Testis (tissue), 3 donors: ENCODE measurements around the gene TBC1D5. TPM values are rescaled to one million over a fixed set of nuclear protein-coding genes. Genes with fewer than 3 reads are reported as not detected.

ENCODE experiments used
- DNase-seq: peaks from one replicate; pipeline ENCODE4 v3.0.0-alpha.2; 2019
- H3K27ac ChIP-seq, 2 donors: fragments of 200-600 bp; sonication (generic); one replicate each; pipeline ENCODE4 v1.5.1; 2019
- H3K27me3 ChIP-seq: fragments of 200-600 bp; sonication (generic); one replicate; pipeline ENCODE4 v1.5.1; 2019
- H3K36me3 ChIP-seq: fragments of 200-600 bp; sonication (generic); one replicate; pipeline ENCODE4 v1.5.1; 2017; ENCODE audit warnings: low read depth; ENCODE audit errors: missing control alignments
- H3K4me1 ChIP-seq: fragments of 200-600 bp; sonication (generic); one replicate; pipeline ENCODE4 v1.5.1; 2019
- H3K4me3 ChIP-seq, 2 donors: fragments of 200-600 bp; sonication (generic); one replicate each; pipeline ENCODE4 v1.5.1; 2017 to 2019
- H3K9me3 ChIP-seq: fragments of 200-600 bp; sonication (generic); one replicate; pipeline ENCODE4 v1.5.1; 2017
- POLR2A ChIP-seq: fragments of 450-650 bp; IDR thresholded peaks from one replicate; pipeline ENCODE4 v1.6.1; 2017; ENCODE audit warnings: antibody characterized with exemption, mild to moderate bottlenecking, moderate library complexity
- WGBS, 2 donors: methylation state at CpG; one replicate each; pipeline ENCODE4 v1.1.5; 2018; 5-methylcytosine and 5-hydroxymethylcytosine counted together
- intact Hi-C: fragments of 100-400 bp; cut with DNase I; formaldehyde crosslinking; loops from one replicate; pipeline ENCODE4 v1.15.1; 2023; ENCODE audit warnings: low total_unique reads
- polyA plus RNA-seq: library from polyadenylated mRNA; stranded (reverse); fragments of 350-450 nt; fragmentation: Illumina TruSeq; extraction: RNeasy Lipid Tissue Mini Kit (QIAGEN cat#74804); gene quantifications from one replicate; pipeline ENCODE4 v1.2.3, GENCODE V29; 2014; ENCODE audit warnings: low read depth, low replicate concordance; ENCODE audit not compliant: insufficient read depth
- total RNA-seq, 2 donors: library from RNA; depleted of rRNA; stranded (reverse); fragments of >200 nt; gene quantifications; one replicate each; pipeline ENCODE4 v1.2.3, GENCODE V29; 2016
- TF ChIP-seq, protein P1 (sequence below), 3 experiments: fragments of 450-650 bp in 2 of 3; fragments of 200-600 bp in 1 of 3; sonication (generic) in 1 of 3; IDR thresholded peaks; one replicate each; pipeline ENCODE4 v1.5.1; 2016 to 2019; ENCODE audit warnings: antibody characterized with exemption in 3 of 3, mild to moderate bottlenecking in 2 of 3, moderate library complexity in 1 of 3

Gene TBC1D5
- total and polyA plus RNA-seq, 3 donors from 2014 or later: 47.8 to 98.1 (median 95.4) TPM

DNA sequence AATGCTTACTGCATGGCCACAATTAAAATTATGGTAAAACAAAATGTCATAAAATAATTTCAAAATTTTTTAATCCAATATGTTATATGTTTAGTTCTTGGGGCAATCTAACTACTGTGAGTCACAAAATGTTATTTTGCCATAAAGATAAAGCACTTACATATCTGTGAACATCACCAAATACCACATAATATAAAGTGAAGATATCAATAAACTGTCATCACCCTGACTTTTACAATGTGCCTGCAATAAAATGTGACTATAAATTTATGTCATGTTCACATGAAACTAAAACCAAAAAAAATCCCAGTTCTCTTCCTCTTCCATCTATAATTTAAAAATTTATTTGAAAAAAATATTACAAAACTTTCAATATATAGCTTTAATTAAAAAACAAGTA lies 191.8 kb downstream of the TBC1D5 start:
- intact Hi-C loops: no loop called here
- H3K36me3 ChIP-seq: no peaks in the 10 kb centered on the region
- no peak overlapping the region for H3K4me3 ChIP-seq
- DNase-seq: no peak
- H3K9me3 ChIP-seq: no peaks in the 10 kb centered on the region
- TF ChIP-seq, protein P1, sequence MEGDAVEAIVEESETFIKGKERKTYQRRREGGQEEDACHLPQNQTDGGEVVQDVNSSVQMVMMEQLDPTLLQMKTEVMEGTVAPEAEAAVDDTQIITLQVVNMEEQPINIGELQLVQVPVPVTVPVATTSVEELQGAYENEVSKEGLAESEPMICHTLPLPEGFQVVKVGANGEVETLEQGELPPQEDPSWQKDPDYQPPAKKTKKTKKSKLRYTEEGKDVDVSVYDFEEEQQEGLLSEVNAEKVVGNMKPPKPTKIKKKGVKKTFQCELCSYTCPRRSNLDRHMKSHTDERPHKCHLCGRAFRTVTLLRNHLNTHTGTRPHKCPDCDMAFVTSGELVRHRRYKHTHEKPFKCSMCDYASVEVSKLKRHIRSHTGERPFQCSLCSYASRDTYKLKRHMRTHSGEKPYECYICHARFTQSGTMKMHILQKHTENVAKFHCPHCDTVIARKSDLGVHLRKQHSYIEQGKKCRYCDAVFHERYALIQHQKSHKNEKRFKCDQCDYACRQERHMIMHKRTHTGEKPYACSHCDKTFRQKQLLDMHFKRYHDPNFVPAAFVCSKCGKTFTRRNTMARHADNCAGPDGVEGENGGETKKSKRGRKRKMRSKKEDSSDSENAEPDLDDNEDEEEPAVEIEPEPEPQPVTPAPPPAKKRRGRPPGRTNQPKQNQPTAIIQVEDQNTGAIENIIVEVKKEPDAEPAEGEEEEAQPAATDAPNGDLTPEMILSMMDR (IDR thresholded peaks at IDR 0.05): no peak
- TF ChIP-seq POLR2A: no peak
- no peak overlapping the region for H3K27ac ChIP-seq
- no peaks in the 10 kb centered on the region for H3K27me3 ChIP-seq
- peaks cover 17% of the 10 kb centered on the region for H3K4me1 ChIP-seq

- Histone ChIP-seq H3K27ac (no peak overlapping the region), H3K9me3 (no peaks in the 10 kb centered on the region), H3K27me3 (no peaks in the 10 kb centered on the region), H3K4me1 (no peaks in the 10 kb centered on the region), H3K4me3 (no peak overlapping the region), H3K36me3 (no peaks in the 10 kb centered on the region)
- no peak for TF ChIP-seq POLR2A
- TF ChIP-seq, protein P1 (IDR thresholded peaks at IDR 0.05): no peak
- no peak for DNase-seq
- WGBS, 2 donors: 87 to 88% methylated on average over 10 of the region's 10 CpGs
- intact Hi-C loops: no loop called here
Measured at GRCh38 chr3:17546500-17547255, 195.8 kb downstream of the TBC1D5 start.

GRCh38 chr3:17544632-17545031 lies 197.8 kb downstream of the TBC1D5 start:
- 92 to 96% methylated on average over 2 of the region's 2 CpGs for WGBS, 2 donors
- no peak for DNase-seq
- no peak for TF ChIP-seq POLR2A
- TF ChIP-seq, protein P1 (IDR thresholded peaks at IDR 0.05): no peak
- Histone ChIP-seq H3K27me3 (no peaks in the 10 kb centered on the region), H3K4me3 (no peak overlapping the region), H3K27ac (no peak overlapping the region), H3K36me3 (no peaks in the 10 kb centered on the region), H3K4me1 (no peaks in the 10 kb centered on the region), H3K9me3 (no peaks in the 10 kb centered on the region)
- intact Hi-C loops: no loop called here

- WGBS, 2 donors: 91 to 100% methylated on average over 1 of the region's 1 CpG
- no peak overlapping the region for H3K27ac ChIP-seq
- TF ChIP-seq POLR2A: no peak
- no peaks in the 10 kb centered on the region for H3K9me3 ChIP-seq
- no peak overlapping the region for H3K4me3 ChIP-seq
- H3K27me3 ChIP-seq: no peaks in the 10 kb centered on the region
- H3K4me1 ChIP-seq: no peaks in the 10 kb centered on the region
- no peaks in the 10 kb centered on the region for H3K36me3 ChIP-seq
- intact Hi-C loops: no loop called here
- DNase-seq: no peak
Measured at GRCh38 chr3:17542591-17542990, 199.8 kb downstream of the TBC1D5 start.

- Histone ChIP-seq H3K27ac (no peak overlapping the region), H3K27me3 (no peaks in the 10 kb centered on the region), H3K4me1 (peaks cover 7% of the 10 kb centered on the region), H3K36me3 (no peaks in the 10 kb centered on the region), H3K9me3 (no peaks in the 10 kb centered on the region), H3K4me3 (no peak overlapping the region)
- WGBS, 2 donors: 90 to 97% methylated on average over 3 of the region's 3 CpGs
- DNase-seq: no peak
- no peak for TF ChIP-seq POLR2A
- TF ChIP-seq, protein P1 (IDR thresholded peaks at IDR 0.05): no peak
- intact Hi-C loops: no loop called here
Measured at GRCh38 chr3:17539436-17539835, 203.0 kb downstream of the TBC1D5 start.
